ENCODE results near the gene TASP1. TPM values are rescaled to one million over a fixed set of nuclear protein-coding genes. Genes with fewer than 3 reads are reported as not detected.

TASP1 gene
- total RNA-seq, 2 donors from 2014 or later = 5.2 to 7.2 TPM

- TF ChIP-seq CTCF (IDR thresholded peaks at IDR 0.05) = no peak
- H3K27me3 ChIP-seq = no peaks in the 10 kb centered on the region
- H3K9me3 ChIP-seq = peaks cover 0 to 1% of the 10 kb centered on the region in 2 donors
- H3K27ac ChIP-seq = no peak overlapping the region
- no peak for DNase-seq (ENCODE audit: low spot score)
- H3K36me3 ChIP-seq = peaks cover 3% of the 10 kb centered on the region
- H3K4me3 ChIP-seq = no peak overlapping the region
- no peaks in the 10 kb centered on the region for H3K4me1 ChIP-seq
These were observed 58.0 kb downstream of the TASP1 start for GRCh38 chr20:13580707-13581106.

GRCh38 chr20:13574071-13574470 lies 64.7 kb downstream of the TASP1 start:
- Histone ChIP-seq H3K9me3 (peaks cover 0 to 4% of the 10 kb centered on the region in 2 donors), H3K36me3 (peaks cover 8% of the 10 kb centered on the region), H3K27me3 (no peaks in the 10 kb centered on the region), H3K4me1 (no peaks in the 10 kb centered on the region), H3K4me3 (no peak overlapping the region), H3K27ac (no peak overlapping the region)
- TF ChIP-seq CTCF (IDR thresholded peaks at IDR 0.05) = no peak
- DNase-seq (ENCODE audit: low spot score) = no peak

GRCh38 chr20:13571662-13572061 lies 67.1 kb downstream of the TASP1 start:
- Histone ChIP-seq H3K4me3 (no peak overlapping the region), H3K36me3 (peaks cover 8% of the 10 kb centered on the region), H3K27ac (no peak overlapping the region), H3K27me3 (no peaks in the 10 kb centered on the region), H3K4me1 (no peaks in the 10 kb centered on the region), H3K9me3 (peaks cover 0 to 4% of the 10 kb centered on the region in 2 donors)
- no peak for DNase-seq (ENCODE audit: low spot score)
- no peak for TF ChIP-seq CTCF (IDR thresholded peaks at IDR 0.05)

GRCh38 chr20:13567663-13568062 lies 71.1 kb downstream of the TASP1 start:
- no peaks in the 10 kb centered on the region for H3K9me3 ChIP-seq
- no peak for TF ChIP-seq CTCF (IDR thresholded peaks at IDR 0.05)
- no peak overlapping the region for H3K27ac ChIP-seq
- no peaks in the 10 kb centered on the region for H3K36me3 ChIP-seq
- no peaks in the 10 kb centered on the region for H3K27me3 ChIP-seq
- no peak overlapping the region for H3K4me3 ChIP-seq
- H3K4me1 ChIP-seq = no peaks in the 10 kb centered on the region
- DNase-seq (ENCODE audit: low spot score) = no peak

- no peak for TF ChIP-seq CTCF (IDR thresholded peaks at IDR 0.05)
- no peaks in the 10 kb centered on the region for H3K27me3 ChIP-seq
- no peak for DNase-seq (ENCODE audit: low spot score)
- peaks cover 0 to 7% of the 10 kb centered on the region in 2 donors for H3K9me3 ChIP-seq
- H3K27ac ChIP-seq = no peak overlapping the region
- no peaks in the 10 kb centered on the region for H3K36me3 ChIP-seq
- H3K4me1 ChIP-seq = no peaks in the 10 kb centered on the region
- H3K4me3 ChIP-seq = no peak overlapping the region
These were observed 74.9 kb downstream of the TASP1 start for GRCh38 chr20:13563854-13564253.

DNA sequence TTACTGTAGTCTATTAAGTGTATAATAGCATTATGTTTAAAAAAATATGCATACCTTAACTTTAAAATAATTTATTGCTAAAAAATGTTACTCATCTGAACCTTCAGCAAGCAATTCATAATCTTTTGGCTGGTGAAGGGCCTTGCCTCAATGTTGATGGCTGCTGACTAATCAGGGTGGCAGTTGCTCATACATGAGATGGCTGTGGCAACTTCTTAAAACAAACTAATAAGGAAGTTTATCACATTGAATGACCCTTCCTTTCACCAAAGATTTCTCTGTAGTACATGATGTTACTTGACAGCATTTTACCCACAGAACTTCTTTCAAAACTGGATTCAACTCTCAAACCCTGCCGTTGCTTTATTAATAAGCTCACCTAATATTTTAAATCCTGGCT lies 84.0 kb downstream of the TASP1 start:
- Histone ChIP-seq H3K4me1 (no peaks in the 10 kb centered on the region), H3K27me3 (no peaks in the 10 kb centered on the region), H3K27ac (no peak overlapping the region), H3K9me3 (no peaks in the 10 kb centered on the region), H3K4me3 (no peak overlapping the region), H3K36me3 (no peaks in the 10 kb centered on the region)
- DNase-seq (ENCODE audit: low spot score) = no peak
- no peak for TF ChIP-seq CTCF (IDR thresholded peaks at IDR 0.05)
